ENCODE results near the gene EDEM3.

- TF ChIP-seq CTCF (IDR thresholded peaks at IDR 0.05; ENCODE audit: low read depth, low read length, missing input control) (no peak), TAF1 (conservative IDR thresholded peaks at IDR 0.05) (no peak), GABPA (IDR thresholded peaks at IDR 0.05 in 1 of 2, conservative IDR thresholded peaks at IDR 0.05 in 1 of 2) (no peak)
Measured at GRCh38 chr1:184739796-184740195, 14.9 kb downstream of the EDEM3 start.

All from liver (tissue), 3 donors.